ENCODE measurements around the gene COQ10B.
"Not testable (repeated sequence)": the region's sequence is repeated elsewhere in the genome, so short reads cannot be mapped to it uniquely, and the experiment has no call there.

COQ10B gene

DNA sequence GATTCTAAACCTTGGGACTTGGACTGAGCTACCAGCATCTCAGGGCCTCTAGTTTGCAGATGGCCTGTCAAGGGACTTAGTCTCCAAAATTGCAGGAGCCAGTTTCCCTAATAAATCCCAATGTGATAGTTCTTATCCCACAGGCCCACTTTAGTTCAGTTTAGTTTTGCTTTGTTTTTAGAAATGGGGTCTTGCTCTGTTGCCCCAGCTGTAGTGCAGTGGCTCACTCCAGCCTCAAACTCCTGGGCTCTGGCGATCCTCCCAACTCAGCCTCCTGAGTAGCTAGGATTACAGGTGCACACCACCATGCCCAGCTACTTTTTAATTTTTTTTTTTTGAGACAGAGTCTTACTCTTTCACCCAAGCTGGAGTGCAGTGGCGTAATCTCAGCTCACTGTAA, 16.0 kb upstream of the COQ10B start:
- Histone ChIP-seq H3K4me1 (peaks cover 0 to 26% (median 14%) of the 10 kb centered on the region in 4 donors), H3K36me3 (no peaks in the 10 kb centered on the region), H3K4me3 (no peak overlapping the region), H3K27ac (no peak overlapping the region), H3K27me3 (no peaks in the 10 kb centered on the region), H3K9me3 (no peaks in the 10 kb centered on the region)
- intact Hi-C loops (cut with DNase I; ENCODE audit: low total_unique reads), result loop anchor here (10.0 kb wide), 1 partner anchor 267 kb away; the partner anchor contains the start of gene MARS2
- TF ChIP-seq, protein P1, sequence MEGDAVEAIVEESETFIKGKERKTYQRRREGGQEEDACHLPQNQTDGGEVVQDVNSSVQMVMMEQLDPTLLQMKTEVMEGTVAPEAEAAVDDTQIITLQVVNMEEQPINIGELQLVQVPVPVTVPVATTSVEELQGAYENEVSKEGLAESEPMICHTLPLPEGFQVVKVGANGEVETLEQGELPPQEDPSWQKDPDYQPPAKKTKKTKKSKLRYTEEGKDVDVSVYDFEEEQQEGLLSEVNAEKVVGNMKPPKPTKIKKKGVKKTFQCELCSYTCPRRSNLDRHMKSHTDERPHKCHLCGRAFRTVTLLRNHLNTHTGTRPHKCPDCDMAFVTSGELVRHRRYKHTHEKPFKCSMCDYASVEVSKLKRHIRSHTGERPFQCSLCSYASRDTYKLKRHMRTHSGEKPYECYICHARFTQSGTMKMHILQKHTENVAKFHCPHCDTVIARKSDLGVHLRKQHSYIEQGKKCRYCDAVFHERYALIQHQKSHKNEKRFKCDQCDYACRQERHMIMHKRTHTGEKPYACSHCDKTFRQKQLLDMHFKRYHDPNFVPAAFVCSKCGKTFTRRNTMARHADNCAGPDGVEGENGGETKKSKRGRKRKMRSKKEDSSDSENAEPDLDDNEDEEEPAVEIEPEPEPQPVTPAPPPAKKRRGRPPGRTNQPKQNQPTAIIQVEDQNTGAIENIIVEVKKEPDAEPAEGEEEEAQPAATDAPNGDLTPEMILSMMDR (IDR thresholded peaks at IDR 0.05), result no peak
- DNase-seq, result no peak

DNA sequence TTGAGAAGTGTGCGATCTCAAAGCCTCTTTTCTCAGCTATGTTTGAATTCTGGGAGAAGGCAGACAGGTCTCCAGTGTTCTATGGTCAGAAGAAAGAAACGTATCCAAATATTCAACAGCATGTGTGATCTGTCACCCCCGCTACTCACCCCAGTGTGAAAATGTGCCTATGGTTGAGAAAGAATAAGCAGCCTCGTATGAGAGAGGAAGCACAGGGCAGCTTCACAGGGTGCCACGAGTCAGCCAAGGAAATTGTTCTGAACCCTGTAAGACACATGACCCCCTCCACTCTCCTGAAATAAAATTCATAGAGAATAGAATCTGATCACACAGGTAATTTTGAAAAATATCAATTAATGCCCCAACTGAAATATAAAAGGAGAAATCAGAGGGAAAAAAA, 10.5 kb upstream of the COQ10B start:
- no peaks in the 10 kb centered on the region for H3K4me1 ChIP-seq
- no peaks in the 10 kb centered on the region for H3K36me3 ChIP-seq
- H3K9me3 ChIP-seq, result no peaks in the 10 kb centered on the region
- H3K27ac ChIP-seq, result no peak overlapping the region
- DNase-seq, result peak in 1 of 2 donors; percentile 33
- H3K4me3 ChIP-seq, result no peak overlapping the region
- TF ChIP-seq, protein P1 (IDR thresholded peaks at IDR 0.05), result no peak
- no peaks in the 10 kb centered on the region for H3K27me3 ChIP-seq
- intact Hi-C loops (cut with DNase I; ENCODE audit: low total_unique reads), result no loop called here

DNA sequence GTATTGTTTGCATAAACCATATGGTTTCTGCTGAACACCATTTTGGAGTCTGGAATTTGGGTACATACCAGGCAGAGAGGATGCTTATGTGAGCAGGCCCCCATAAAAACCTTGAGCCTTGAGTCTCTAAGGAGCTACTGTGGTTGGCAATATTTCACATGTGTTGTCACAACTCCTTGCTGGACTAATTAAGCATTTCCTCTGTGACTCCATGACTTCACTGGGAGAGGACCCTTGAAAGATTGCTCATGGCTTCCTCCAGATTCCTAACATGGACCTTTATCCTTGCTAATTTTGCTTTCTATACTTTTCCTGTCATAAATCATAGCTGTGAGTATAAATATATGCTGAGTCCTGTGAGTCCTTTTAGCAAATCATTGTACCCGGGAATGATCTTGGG, 7.6 kb upstream of the COQ10B start:
- TF ChIP-seq, protein P1 (IDR thresholded peaks at IDR 0.05), result no peak
- intact Hi-C loops (cut with DNase I; ENCODE audit: low total_unique reads), result no loop called here
- no peaks in the 10 kb centered on the region for H3K36me3 ChIP-seq

DNA sequence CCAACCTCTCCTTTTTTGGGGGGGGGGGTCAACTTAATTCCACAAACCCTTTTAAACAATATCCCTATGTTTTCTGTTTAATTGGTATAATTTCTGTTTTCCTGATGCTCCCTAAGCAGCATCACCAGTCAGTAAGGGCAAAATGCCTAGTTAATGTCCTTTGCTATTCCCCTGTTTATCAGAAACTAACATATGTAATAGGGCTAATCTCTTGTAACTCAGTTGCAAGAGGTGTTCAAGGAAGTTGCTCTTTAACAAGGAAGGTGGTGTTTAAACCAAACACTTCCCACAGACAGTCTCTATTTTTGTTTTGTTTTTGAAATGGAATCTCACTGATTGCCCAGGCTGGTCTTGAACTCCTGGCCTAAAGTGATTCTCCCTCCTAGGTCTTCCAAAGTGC, 6.5 kb upstream of the COQ10B start:
- intact Hi-C loops (cut with DNase I; ENCODE audit: low total_unique reads), result no loop called here
- TF ChIP-seq, protein P1 (IDR thresholded peaks at IDR 0.05), result no peak
- Histone ChIP-seq H3K36me3 (no peaks in the 10 kb centered on the region), H3K4me3 (no peak overlapping the region), H3K9me3 (no peaks in the 10 kb centered on the region), H3K27me3 (no peaks in the 10 kb centered on the region), H3K27ac (no peak overlapping the region), H3K4me1 (no peaks in the 10 kb centered on the region)
- no peak for DNase-seq

More for the DNA sequence above, 7.6 kb upstream of the COQ10B start:
- H3K9me3 ChIP-seq, result no peaks in the 10 kb centered on the region
- no peaks in the 10 kb centered on the region for H3K4me1 ChIP-seq
- DNase-seq, result no peak
- H3K4me3 ChIP-seq, result no peak overlapping the region
- no peak overlapping the region for H3K27ac ChIP-seq
- H3K27me3 ChIP-seq, result no peaks in the 10 kb centered on the region

DNA sequence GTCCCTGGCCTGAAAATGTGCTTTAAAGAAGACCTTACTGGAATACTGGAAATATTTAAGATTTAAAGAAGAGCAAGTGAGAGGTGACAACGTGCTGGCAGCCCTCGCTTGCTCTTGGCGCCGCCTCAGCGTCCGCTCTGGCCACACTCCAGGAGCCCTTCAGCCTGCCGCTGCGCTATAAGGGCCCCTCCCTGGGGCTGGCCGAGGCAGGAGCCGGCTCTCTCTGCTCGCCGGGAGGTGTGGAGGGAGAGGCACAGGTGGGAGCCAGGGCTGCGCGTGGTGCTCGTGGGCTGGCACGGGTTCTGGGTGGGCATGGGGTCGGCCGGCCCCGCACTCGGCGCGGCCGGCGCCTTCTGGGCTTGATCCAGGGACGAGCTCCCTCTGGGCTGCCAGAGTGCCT, 2.9 kb upstream of the COQ10B start:
- Histone ChIP-seq H3K4me3 (no peak overlapping the region), H3K36me3 (no peaks in the 10 kb centered on the region), H3K27ac (no peak overlapping the region), H3K4me1 (peaks cover 0 to 19% (median 11%) of the 10 kb centered on the region in 4 donors), H3K9me3 (no peaks in the 10 kb centered on the region), H3K27me3 (no peaks in the 10 kb centered on the region)
- TF ChIP-seq, protein P1 (IDR thresholded peaks at IDR 0.05), result no peak
- intact Hi-C loops (cut with DNase I; ENCODE audit: low total_unique reads), result loop anchor here (5.0 kb wide), 1 partner anchor 257 kb away; the partner anchor contains the start of gene MARS2
- no peak for DNase-seq

DNA sequence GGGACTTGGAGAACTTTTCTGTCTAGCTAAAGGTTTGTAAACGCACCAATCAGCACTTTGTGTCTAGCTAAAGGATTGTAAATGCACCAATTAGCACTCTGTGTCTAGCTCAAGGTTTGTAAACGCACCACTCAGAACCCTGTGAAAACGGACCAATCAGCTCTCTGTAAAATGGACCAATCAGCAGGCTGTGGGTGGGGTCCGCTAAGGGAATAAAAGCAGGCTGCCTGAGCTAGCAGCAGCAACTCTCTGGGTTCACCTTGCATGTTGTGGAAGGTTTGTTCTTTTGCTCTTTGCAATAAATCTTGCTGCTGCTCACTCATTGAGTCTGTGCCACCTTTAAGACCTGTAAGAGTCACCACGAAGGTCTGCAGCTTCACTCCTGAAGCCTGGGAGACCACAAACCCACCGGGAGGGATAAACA, 2.4 kb upstream of the COQ10B start:
- not testable (repeated sequence) for H3K36me3 ChIP-seq, DNase-seq, H3K4me3 ChIP-seq, H3K27me3 ChIP-seq, H3K27ac ChIP-seq, H3K9me3 ChIP-seq
- intact Hi-C loops (cut with DNase I; ENCODE audit: low total_unique reads), result loop anchor here (5.0 kb wide), 1 partner anchor 256 kb away; the partner anchor contains the start of gene MARS2
- peaks cover 0 to 24% (median 15%) of the 10 kb centered on the region in 4 donors for H3K4me1 ChIP-seq
